Left ventricle myocardium superior (tissue), 1 donor: Measurements from ENCODE around the gene TCF3. TPM values are rescaled to one million over a fixed set of nuclear protein-coding genes. Genes with fewer than 3 reads are reported as not detected.
"Not testable (repeated sequence)": the region's sequence is repeated elsewhere in the genome, so short reads cannot be mapped to it uniquely, and the experiment has no call there.

Source experiments
- ATAC-seq: fragments of 200-7000 bp; cut with Tn5 transposase; one replicate; pipeline ENCODE4 v1.9.1; 2020; ENCODE audit warnings: mild to moderate bottlenecking, moderate library complexity
- DNase-seq: peaks from one replicate; pipeline ENCODE4 v3.0.0-alpha.2; 2020
- intact Hi-C: fragments of 100-400 bp; cut with micrococcal nuclease; formaldehyde crosslinking; loops from one replicate; pipeline ENCODE4 v1.11.0; 2022
- total RNA-seq: library from RNA; stranded (reverse); fragmentation: NEBNext Ultra II Directional; extraction: Animal tissue kit (Norgen Biotek cat#: 25700); gene quantifications from one replicate; pipeline ENCODE4 v1.2.1, GENCODE V29; 2021
- donor health status: DM: no; HTN: yes; CAD: no; lungs with severe emphysema.

TCF3 gene
- total RNA-seq, 1 donor from 2014 or later: 20.7 TPM

GRCh38 chr19:1655131-1655981, 2.9 kb upstream of the TCF3 start:
- no peak for DNase-seq
- intact Hi-C loops: no loop called here
- no peak for ATAC-seq

DNA sequence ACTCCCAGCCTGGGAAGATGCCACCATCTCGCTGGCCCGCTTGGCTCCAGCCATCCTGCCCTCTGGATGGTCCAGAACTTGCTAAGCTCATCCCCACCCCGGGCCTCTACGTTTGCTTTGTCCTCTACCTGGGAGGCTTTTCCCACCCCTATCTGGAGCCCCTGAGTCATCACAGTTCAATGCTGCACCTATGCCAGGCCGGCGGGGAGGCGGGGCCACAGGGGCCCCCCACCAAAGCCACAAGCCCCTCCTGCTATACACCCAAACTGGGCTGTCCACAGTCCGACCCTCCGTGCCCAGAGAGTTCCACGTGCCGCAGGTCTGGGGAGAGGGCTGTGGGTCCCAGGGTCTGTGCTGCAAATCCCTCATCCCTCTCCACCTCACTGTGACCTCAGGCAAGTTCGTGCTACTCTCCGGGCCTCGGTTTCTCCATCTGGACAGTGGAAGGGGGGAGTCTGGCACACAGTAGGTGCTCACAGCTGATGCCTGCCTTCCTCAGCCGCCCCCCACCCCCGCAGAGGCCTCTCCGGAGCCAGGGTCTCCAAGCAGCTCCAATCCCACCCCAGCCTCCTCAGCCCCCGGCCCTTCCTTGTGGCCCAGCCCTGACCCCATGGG, 1.9 kb upstream of the TCF3 start:
- ATAC-seq: no peak
- DNase-seq: peak; percentile 27
- intact Hi-C loops: no loop called here

- intact Hi-C loops: no loop called here
- no peak for DNase-seq
Measured at GRCh38 chr19:1653300-1653628, 849 bp upstream of the TCF3 start.

DNA sequence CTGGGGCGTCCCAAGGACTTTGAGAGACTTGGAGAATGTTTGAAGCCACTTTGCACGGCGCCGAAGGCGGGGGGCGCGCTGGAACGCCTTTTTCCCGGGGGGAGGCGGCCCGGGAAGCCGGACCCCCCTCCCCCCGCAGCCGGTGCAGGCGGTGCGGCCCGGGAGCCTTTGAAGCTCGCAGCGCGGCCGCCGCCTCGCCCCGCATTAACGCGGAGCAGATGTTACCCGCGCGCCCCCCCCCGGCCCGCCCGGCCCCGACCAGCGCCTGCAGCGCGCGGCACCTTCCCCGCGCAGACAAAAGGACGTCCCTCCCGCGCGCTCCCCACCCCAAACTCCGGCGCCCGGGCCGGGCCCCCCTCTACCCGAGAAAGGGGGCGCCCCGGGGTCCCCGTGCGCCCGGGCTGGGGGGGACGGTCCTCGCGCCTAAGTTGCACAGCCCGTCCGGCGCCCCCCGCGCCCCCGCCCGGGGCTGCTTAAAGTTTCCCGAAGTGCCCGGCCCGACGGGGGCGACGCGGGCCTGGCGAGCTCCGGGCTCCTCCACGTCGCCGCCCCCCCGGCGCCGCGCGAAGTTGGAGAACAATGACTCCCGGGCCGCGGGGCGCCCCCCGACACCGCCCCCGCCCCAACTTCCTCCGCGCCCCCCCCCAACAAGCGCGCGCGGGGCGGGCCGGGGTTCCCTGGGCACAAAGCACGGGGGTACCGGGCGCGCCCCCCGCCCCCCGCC, 685 bp downstream of the TCF3 start:
- intact Hi-C loops: no loop called here
- peak; percentile 61 for DNase-seq
- peak; percentile 4 for ATAC-seq

More at GRCh38 chr19:1653300-1653628, 849 bp upstream of the TCF3 start:
- ATAC-seq: peak; percentile 7

GRCh38 chr19:1650650-1651567, 1.5 kb downstream of the TCF3 start:
- DNase-seq: peak; percentile 30
- intact Hi-C loops: no loop called here
- no peak for ATAC-seq

GRCh38 chr19:1649706-1650649, 2.4 kb downstream of the TCF3 start:
- DNase-seq: peak; percentile 21
- no peak for ATAC-seq
- intact Hi-C loops: no loop called here

- intact Hi-C loops: no loop called here
Measured at GRCh38 chr19:1648920-1649541, 3.4 kb downstream of the TCF3 start.

DNA sequence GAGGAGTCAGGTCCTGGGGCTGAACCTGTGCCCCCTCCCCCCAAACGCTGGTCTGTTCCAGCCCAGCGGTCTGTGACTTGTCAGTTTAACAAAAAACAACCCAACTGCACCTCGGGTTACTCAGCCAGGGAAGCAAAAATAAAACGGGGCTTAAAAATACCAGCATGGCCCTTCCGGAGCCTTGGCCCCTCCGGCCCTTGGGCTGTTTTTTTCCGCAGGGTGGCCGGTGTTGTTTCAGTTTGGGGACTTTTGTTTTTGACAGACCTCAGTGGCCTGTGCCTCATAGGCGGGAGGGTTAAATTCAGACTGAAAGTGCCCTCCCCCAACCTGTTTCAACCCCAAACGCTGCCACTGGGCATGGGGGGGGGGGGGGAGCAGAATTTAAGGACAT, 4.0 kb downstream of the TCF3 start:
- ATAC-seq (no peak), DNase-seq (no peak)
- intact Hi-C loops: no loop called here

More at GRCh38 chr19:1648920-1649541, 3.4 kb downstream of the TCF3 start:
- ATAC-seq (no peak), DNase-seq (peak; percentile 22)

DNA sequence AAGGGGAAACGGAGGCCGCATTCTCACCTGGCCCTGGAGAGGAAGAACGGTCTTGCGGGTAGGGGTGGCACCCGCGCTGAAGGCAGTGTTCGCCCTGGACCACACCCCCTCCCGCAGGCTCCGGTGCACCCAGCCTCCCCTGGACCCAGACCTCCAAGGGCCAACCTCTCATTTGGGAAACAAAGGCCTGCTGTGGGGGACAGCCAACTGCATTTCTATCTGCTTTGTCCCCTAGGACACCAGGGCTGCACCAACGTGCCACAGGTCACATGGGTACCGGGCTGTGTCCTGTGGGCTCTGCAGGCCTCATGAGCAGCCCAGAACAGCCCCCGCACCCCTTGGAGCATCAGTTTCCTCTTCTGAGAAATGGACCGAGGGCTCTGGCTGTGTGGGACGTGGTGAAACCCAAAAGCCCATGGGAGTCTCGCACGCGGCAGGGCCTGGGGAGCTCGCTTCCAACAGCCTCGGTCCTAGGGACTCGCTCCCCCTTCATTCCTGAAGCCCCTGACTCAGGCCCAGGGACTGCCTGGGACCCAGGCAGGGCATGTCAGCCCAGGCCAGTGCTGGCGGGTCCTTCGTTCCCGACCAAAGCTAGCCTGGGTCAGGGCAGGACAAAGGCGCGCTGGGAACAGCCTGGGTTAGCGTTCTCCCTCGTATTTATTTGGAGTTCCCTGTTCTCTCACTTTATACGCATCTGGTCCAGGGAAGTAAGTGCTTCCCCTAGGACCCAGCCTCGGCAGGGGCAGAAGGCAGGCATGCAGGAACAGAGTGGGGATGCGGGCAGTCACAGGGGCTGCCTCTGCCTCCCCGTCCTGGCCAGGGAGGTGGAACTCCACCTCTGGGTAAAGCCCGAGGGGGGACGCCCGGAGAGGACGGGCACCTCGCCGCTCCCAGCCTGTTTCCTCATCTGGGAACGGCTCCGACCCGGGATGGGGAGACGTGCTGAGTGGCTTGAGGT, 4.6 kb downstream of the TCF3 start:
- ATAC-seq (no peak), DNase-seq (peak; percentile 24)
- intact Hi-C loops: no loop called here

GRCh38 chr19:1646659-1647453, 5.6 kb downstream of the TCF3 start:
- ATAC-seq: no peak
- intact Hi-C loops: no loop called here
- DNase-seq: peak; percentile 10

GRCh38 chr19:1646149-1646548, 6.3 kb downstream of the TCF3 start:
- DNase-seq: peak; percentile 24
- ATAC-seq: no peak

DNA sequence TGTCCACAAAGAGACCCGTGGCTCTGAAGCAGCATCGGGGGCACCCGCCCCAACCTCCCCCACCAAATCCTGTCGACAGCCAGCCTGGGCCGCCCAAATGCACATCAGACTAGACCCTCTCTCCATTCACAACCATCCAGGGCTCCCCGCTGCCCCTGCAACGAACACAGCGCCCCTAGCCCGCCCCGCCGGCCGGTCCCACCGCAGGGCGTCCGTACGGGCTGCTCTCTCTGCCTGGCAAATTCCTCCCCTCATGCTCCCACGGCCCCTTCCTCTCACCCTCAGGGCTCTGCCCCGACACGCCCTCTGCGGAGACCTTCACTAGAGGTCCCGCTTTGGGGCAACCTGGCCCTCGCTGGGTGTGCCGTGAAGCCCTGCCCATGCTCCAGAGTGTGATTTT, 7.1 kb downstream of the TCF3 start:
- DNase-seq: no peak
- ATAC-seq: no peak
- intact Hi-C loops: no loop called here

More at GRCh38 chr19:1646149-1646548, 6.3 kb downstream of the TCF3 start:
- intact Hi-C loops: no loop called here

DNA sequence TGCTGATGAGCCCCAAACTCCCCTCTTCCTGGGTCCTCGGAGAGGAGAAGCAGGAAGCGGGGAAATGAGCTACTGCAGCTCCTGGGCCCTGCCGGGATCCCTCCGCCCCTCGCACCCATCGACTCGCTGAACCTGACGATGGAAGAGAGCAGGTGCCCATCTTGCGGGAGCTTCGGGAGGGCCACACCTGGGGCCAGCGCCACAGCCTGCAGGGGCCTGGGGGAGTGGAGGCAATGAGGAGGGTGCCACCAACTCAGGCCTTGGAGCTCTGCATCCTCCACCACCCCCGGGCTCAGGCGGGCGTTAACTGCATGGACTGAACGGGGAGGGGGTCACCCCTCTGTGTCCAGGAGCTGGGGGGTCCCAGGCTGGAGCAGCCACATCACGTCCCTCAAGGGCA, 8.3 kb downstream of the TCF3 start:
- intact Hi-C loops: no loop called here
- ATAC-seq (no peak), DNase-seq (no peak)

- ATAC-seq, intact Hi-C loops: not testable (repeated sequence)
- DNase-seq: peak; percentile 2
Measured at GRCh38 chr19:1640893-1641448, 11.4 kb downstream of the TCF3 start.
